Body of pancreas (tissue), 4 donors: ENCODE results near the gene CLIC3.

Experiments used
- POLR2A ChIP-seq, 3 donors: fragments of 450-650 bp; IDR thresholded peaks; one replicate each; pipeline ENCODE4 v1.6.1; 2016; ENCODE audit warnings: antibody characterized with exemption in 3 of 3, mild to moderate bottlenecking in 2 of 3
- TF ChIP-seq, protein P1 (sequence below), 7 experiments: fragments of 450-650 bp in 4 of 7; fragments of 200-600 bp in 3 of 7; sonication (generic) in 3 of 7; IDR thresholded peaks; one replicate each; pipeline ENCODE4 v1.5.1; 2016 to 2019; ENCODE audit warnings: antibody characterized with exemption in 7 of 7

DNA sequence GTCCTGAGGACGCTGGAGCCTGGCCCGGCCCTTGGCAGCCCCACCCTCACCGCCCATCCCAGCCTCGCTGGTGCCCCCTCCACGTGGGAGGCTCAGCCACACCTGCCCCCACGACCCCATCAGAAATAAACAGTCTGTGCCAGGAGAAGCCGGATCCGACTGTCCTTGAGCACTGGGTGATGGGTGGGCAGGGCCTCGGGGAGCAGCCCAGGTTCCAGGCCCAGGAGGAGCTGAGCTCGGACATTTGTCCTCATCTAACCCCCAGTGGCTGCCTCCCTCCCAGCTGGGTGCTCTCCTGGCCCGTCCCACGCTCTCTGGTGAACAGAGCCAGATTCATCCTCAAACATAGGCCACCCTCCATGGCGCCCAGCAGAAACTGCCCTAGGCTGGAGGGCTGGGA lies 23.6 kb downstream of the CLIC3 start:
- TF ChIP-seq, protein P1, sequence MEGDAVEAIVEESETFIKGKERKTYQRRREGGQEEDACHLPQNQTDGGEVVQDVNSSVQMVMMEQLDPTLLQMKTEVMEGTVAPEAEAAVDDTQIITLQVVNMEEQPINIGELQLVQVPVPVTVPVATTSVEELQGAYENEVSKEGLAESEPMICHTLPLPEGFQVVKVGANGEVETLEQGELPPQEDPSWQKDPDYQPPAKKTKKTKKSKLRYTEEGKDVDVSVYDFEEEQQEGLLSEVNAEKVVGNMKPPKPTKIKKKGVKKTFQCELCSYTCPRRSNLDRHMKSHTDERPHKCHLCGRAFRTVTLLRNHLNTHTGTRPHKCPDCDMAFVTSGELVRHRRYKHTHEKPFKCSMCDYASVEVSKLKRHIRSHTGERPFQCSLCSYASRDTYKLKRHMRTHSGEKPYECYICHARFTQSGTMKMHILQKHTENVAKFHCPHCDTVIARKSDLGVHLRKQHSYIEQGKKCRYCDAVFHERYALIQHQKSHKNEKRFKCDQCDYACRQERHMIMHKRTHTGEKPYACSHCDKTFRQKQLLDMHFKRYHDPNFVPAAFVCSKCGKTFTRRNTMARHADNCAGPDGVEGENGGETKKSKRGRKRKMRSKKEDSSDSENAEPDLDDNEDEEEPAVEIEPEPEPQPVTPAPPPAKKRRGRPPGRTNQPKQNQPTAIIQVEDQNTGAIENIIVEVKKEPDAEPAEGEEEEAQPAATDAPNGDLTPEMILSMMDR (IDR thresholded peaks at IDR 0.05): no peak
- TF ChIP-seq POLR2A (IDR thresholded peaks at IDR 0.05): no peak
